PFSK-1 (cell line): Measurements from ENCODE around the gene FAM217B.

Source experiments
- FOXP2 ChIP-seq: optimal IDR thresholded peaks from 2 replicates; pipeline ENCODE3; 2011; ENCODE audit warnings: borderline replicate concordance, control low read depth, inconsistent platforms; ENCODE audit not compliant: insufficient read depth; ENCODE audit errors: extremely low read length, extremely low read depth
- POLR2AphosphoS5 ChIP-seq: IDR thresholded peaks from 2 replicates; pipeline ENCODE4 v1.6.1; 2012; ENCODE audit warnings: low read depth, mild to moderate bottlenecking, control low read depth, low read length, moderate library complexity
- REST ChIP-seq, 2 experiments: IDR thresholded peaks; 2 replicates each; pipeline versions ENCODE4 v1.6.1 to v1.8.0; 2011 to 2012; ENCODE audit warnings: low read depth in 2 of 2, low read length in 2 of 2, control low read depth in 1 of 2, inconsistent platforms in 1 of 2, mild to moderate bottlenecking in 1 of 2, moderate library complexity in 1 of 2; ENCODE audit not compliant: insufficient read depth in 1 of 2
- SIN3A ChIP-seq: IDR thresholded peaks from 2 replicates; pipeline ENCODE4 v1.6.1; 2012; ENCODE audit warnings: mild to moderate bottlenecking, low read length, moderate library complexity, borderline replicate concordance; ENCODE audit not compliant: insufficient read depth
- TAF1 ChIP-seq: IDR thresholded peaks from 2 replicates; pipeline ENCODE4 v1.6.1; 2012; ENCODE audit warnings: low read length, control low read depth, borderline replicate concordance; ENCODE audit not compliant: insufficient read depth

- no peak for TF ChIP-seq POLR2AphosphoS5
- TF ChIP-seq SIN3A: no peak
- no peak for TF ChIP-seq FOXP2
- no peak for TF ChIP-seq REST (IDR thresholded peaks at IDR 0.05; ENCODE audit: insufficient read depth in 1 of 2, low read depth in 2 of 2, low read length in 2 of 2)
- no peak for TF ChIP-seq TAF1
Measured at GRCh38 chr20:59911041-59911440, 29.1 kb upstream of the FAM217B start.
